Measurements from ENCODE around the gene TLR9. TPM values are rescaled to one million over a fixed set of nuclear protein-coding genes. Genes with fewer than 3 reads are reported as not detected.

TLR9 gene
- polyA plus RNA-seq, 2 donors = 0.10 to 0.14 TPM

- peaks cover 0 to 2% of the 10 kb centered on the region in 2 donors for H3K9me3 ChIP-seq (ENCODE audit: control insufficient read depth in 2 of 2, insufficient read depth in 1 of 2, low read depth in 1 of 2, low read length in 1 of 2)
- no peaks in the 10 kb centered on the region for H3K36me3 ChIP-seq (ENCODE audit: control insufficient read depth in 2 of 2, insufficient read depth in 2 of 2, low read length in 1 of 2)
- H3K4me1 ChIP-seq (ENCODE audit: control insufficient read depth in 2 of 2, insufficient read depth in 2 of 2, low read length in 1 of 2) = peaks cover 11 to 39% of the 10 kb centered on the region in 2 donors
- H3K4me3 ChIP-seq (ENCODE audit: low read depth in 1 of 2, low read length in 2 of 2) = no peak overlapping the region
- H3K27me3 ChIP-seq (ENCODE audit: control insufficient read depth in 1 of 2, insufficient read depth in 2 of 2, low read length in 2 of 2) = no peaks in the 10 kb centered on the region
- H3K27ac ChIP-seq (ENCODE audit: low read depth in 2 of 2, low read length in 1 of 2) = no peak overlapping the region
- 85 to 89% methylated on average over 4 of the region's 4 CpGs for WGBS, 2 donors
These were observed 15.5 kb upstream of the TLR9 start for GRCh38 chr3:52240886-52241370.

GRCh38 chr3:52240059-52240885 is 14.8 kb upstream of the TLR9 start:
- Histone ChIP-seq H3K9me3 (ENCODE audit: control insufficient read depth in 2 of 2, insufficient read depth in 1 of 2, low read depth in 1 of 2, low read length in 1 of 2) (peaks cover 0 to 2% of the 10 kb centered on the region in 2 donors), H3K27me3 (ENCODE audit: control insufficient read depth in 1 of 2, insufficient read depth in 2 of 2, low read length in 2 of 2) (no peaks in the 10 kb centered on the region), H3K4me1 (ENCODE audit: control insufficient read depth in 2 of 2, insufficient read depth in 2 of 2, low read length in 1 of 2) (peaks cover 11 to 37% of the 10 kb centered on the region in 2 donors), H3K27ac (ENCODE audit: low read depth in 2 of 2, low read length in 1 of 2) (peak overlapping the region in 1 of 2 donors; percentile 73), H3K36me3 (ENCODE audit: control insufficient read depth in 2 of 2, insufficient read depth in 2 of 2, low read length in 1 of 2) (peaks cover 0 to 3% of the 10 kb centered on the region in 2 donors), H3K4me3 (ENCODE audit: low read depth in 1 of 2, low read length in 2 of 2) (no peak overlapping the region)
- WGBS, 2 donors = 93 to 96% methylated on average over 1 of the region's 1 CpG

GRCh38 chr3:52238761-52239701 is 13.6 kb upstream of the TLR9 start, which contains the start of gene TWF2:
Gene TWF2 (minus strand): TSS chr3:52239158. CDS start chr3:52239016, 142 bp downstream.
- peaks cover 11 to 28% of the 10 kb centered on the region in 2 donors for H3K4me1 ChIP-seq (ENCODE audit: control insufficient read depth in 2 of 2, insufficient read depth in 2 of 2, low read length in 1 of 2)
- H3K27ac ChIP-seq (ENCODE audit: low read depth in 2 of 2, low read length in 1 of 2) = peak within 1 kb of the TSS; percentile 90 to 94
- peak within 1 kb of the TSS; percentile 82 to 98 for H3K4me3 ChIP-seq (ENCODE audit: low read depth in 1 of 2, low read length in 2 of 2)
- peaks cover 7 to 15% of the 10 kb centered on the region in 2 donors for H3K36me3 ChIP-seq (ENCODE audit: control insufficient read depth in 2 of 2, insufficient read depth in 2 of 2, low read length in 1 of 2)
- no peaks in the 10 kb centered on the region for H3K27me3 ChIP-seq (ENCODE audit: control insufficient read depth in 1 of 2, insufficient read depth in 2 of 2, low read length in 2 of 2)
- H3K9me3 ChIP-seq (ENCODE audit: control insufficient read depth in 2 of 2, insufficient read depth in 1 of 2, low read depth in 1 of 2, low read length in 1 of 2) = peaks cover 0 to 2% of the 10 kb centered on the region in 2 donors
- WGBS, 2 donors = 0 to 1% methylated on average over 90 to 92 of the region's 92 CpGs

- peak overlapping the region; percentile 82 to 98 for H3K4me3 ChIP-seq (ENCODE audit: low read depth in 1 of 2, low read length in 2 of 2)
- 6 to 12% methylated on average over 11 of the region's 11 CpGs for WGBS, 2 donors
- peaks cover 9 to 17% of the 10 kb centered on the region in 2 donors for H3K36me3 ChIP-seq (ENCODE audit: control insufficient read depth in 2 of 2, insufficient read depth in 2 of 2, low read length in 1 of 2)
- H3K27me3 ChIP-seq (ENCODE audit: control insufficient read depth in 1 of 2, insufficient read depth in 2 of 2, low read length in 2 of 2) = no peaks in the 10 kb centered on the region
- H3K9me3 ChIP-seq (ENCODE audit: control insufficient read depth in 2 of 2, insufficient read depth in 1 of 2, low read depth in 1 of 2, low read length in 1 of 2) = peaks cover 0 to 2% of the 10 kb centered on the region in 2 donors
- peak overlapping the region; percentile 90 to 94 for H3K27ac ChIP-seq (ENCODE audit: low read depth in 2 of 2, low read length in 1 of 2)
- peaks cover 11 to 26% of the 10 kb centered on the region in 2 donors for H3K4me1 ChIP-seq (ENCODE audit: control insufficient read depth in 2 of 2, insufficient read depth in 2 of 2, low read length in 1 of 2)
These were observed 12.8 kb upstream of the TLR9 start for GRCh38 chr3:52238193-52238760.

- Histone ChIP-seq H3K9me3 (ENCODE audit: control insufficient read depth in 2 of 2, insufficient read depth in 1 of 2, low read depth in 1 of 2, low read length in 1 of 2) (peaks cover 0 to 2% of the 10 kb centered on the region in 2 donors), H3K4me1 (ENCODE audit: control insufficient read depth in 2 of 2, insufficient read depth in 2 of 2, low read length in 1 of 2) (peaks cover 11 to 26% of the 10 kb centered on the region in 2 donors), H3K4me3 (ENCODE audit: low read depth in 1 of 2, low read length in 2 of 2) (peak overlapping the region; percentile 82 to 98), H3K27me3 (ENCODE audit: control insufficient read depth in 1 of 2, insufficient read depth in 2 of 2, low read length in 2 of 2) (no peaks in the 10 kb centered on the region), H3K36me3 (ENCODE audit: control insufficient read depth in 2 of 2, insufficient read depth in 2 of 2, low read length in 1 of 2) (peaks cover 9 to 17% of the 10 kb centered on the region in 2 donors), H3K27ac (ENCODE audit: low read depth in 2 of 2, low read length in 1 of 2) (peak overlapping the region; percentile 90 to 94)
- WGBS, 2 donors = 9% methylated on average over 8 of the region's 8 CpGs
These were observed 12.3 kb upstream of the TLR9 start for GRCh38 chr3:52237657-52238172.

GRCh38 chr3:52237006-52237656 is 11.7 kb upstream of the TLR9 start:
- no peaks in the 10 kb centered on the region for H3K27me3 ChIP-seq (ENCODE audit: control insufficient read depth in 1 of 2, insufficient read depth in 2 of 2, low read length in 2 of 2)
- H3K4me1 ChIP-seq (ENCODE audit: control insufficient read depth in 2 of 2, insufficient read depth in 2 of 2, low read length in 1 of 2) = peaks cover 11 to 26% of the 10 kb centered on the region in 2 donors
- peak overlapping the region; percentile 90 to 94 for H3K27ac ChIP-seq (ENCODE audit: low read depth in 2 of 2, low read length in 1 of 2)
- no peak overlapping the region for H3K4me3 ChIP-seq (ENCODE audit: low read depth in 1 of 2, low read length in 2 of 2)
- peaks cover 0 to 2% of the 10 kb centered on the region in 2 donors for H3K9me3 ChIP-seq (ENCODE audit: control insufficient read depth in 2 of 2, insufficient read depth in 1 of 2, low read depth in 1 of 2, low read length in 1 of 2)
- H3K36me3 ChIP-seq (ENCODE audit: control insufficient read depth in 2 of 2, insufficient read depth in 2 of 2, low read length in 1 of 2) = peaks cover 9 to 17% of the 10 kb centered on the region in 2 donors
- WGBS, 2 donors = 69 to 75% methylated on average over 6 of the region's 6 CpGs

GRCh38 chr3:52236424-52236886 is 11.0 kb upstream of the TLR9 start:
- Histone ChIP-seq H3K36me3 (ENCODE audit: control insufficient read depth in 2 of 2, insufficient read depth in 2 of 2, low read length in 1 of 2) (peaks cover 9 to 23% of the 10 kb centered on the region in 2 donors), H3K4me3 (ENCODE audit: low read depth in 1 of 2, low read length in 2 of 2) (no peak overlapping the region), H3K27me3 (ENCODE audit: control insufficient read depth in 1 of 2, insufficient read depth in 2 of 2, low read length in 2 of 2) (no peaks in the 10 kb centered on the region), H3K9me3 (ENCODE audit: control insufficient read depth in 2 of 2, insufficient read depth in 1 of 2, low read depth in 1 of 2, low read length in 1 of 2) (peaks cover 0 to 2% of the 10 kb centered on the region in 2 donors), H3K4me1 (ENCODE audit: control insufficient read depth in 2 of 2, insufficient read depth in 2 of 2, low read length in 1 of 2) (peaks cover 11 to 31% of the 10 kb centered on the region in 2 donors), H3K27ac (ENCODE audit: low read depth in 2 of 2, low read length in 1 of 2) (no peak overlapping the region)
- WGBS, 2 donors = 80% methylated on average over 5 of the region's 5 CpGs

GRCh38 chr3:52234516-52235447 is 9.3 kb upstream of the TLR9 start:
- H3K27ac ChIP-seq (ENCODE audit: low read depth in 2 of 2, low read length in 1 of 2) = no peak overlapping the region
- 89 to 93% methylated on average over 15 of the region's 15 CpGs for WGBS, 2 donors

More at GRCh38 chr3:52234516-52235447, 9.3 kb upstream of the TLR9 start:
- Histone ChIP-seq H3K9me3 (ENCODE audit: control insufficient read depth in 2 of 2, insufficient read depth in 1 of 2, low read depth in 1 of 2, low read length in 1 of 2) (peaks cover 0 to 2% of the 10 kb centered on the region in 2 donors), H3K36me3 (ENCODE audit: control insufficient read depth in 2 of 2, insufficient read depth in 2 of 2, low read length in 1 of 2) (peaks cover 16 to 39% of the 10 kb centered on the region in 2 donors), H3K4me1 (ENCODE audit: control insufficient read depth in 2 of 2, insufficient read depth in 2 of 2, low read length in 1 of 2) (peaks cover 11 to 28% of the 10 kb centered on the region in 2 donors), H3K27me3 (ENCODE audit: control insufficient read depth in 1 of 2, insufficient read depth in 2 of 2, low read length in 2 of 2) (no peaks in the 10 kb centered on the region), H3K4me3 (ENCODE audit: low read depth in 1 of 2, low read length in 2 of 2) (no peak overlapping the region)

Data from esophagus (tissue), 2 donors.